ENCODE results near the gene RHBDL3.
"Not testable (repeated sequence)": the region's sequence is repeated elsewhere in the genome, so short reads cannot be mapped to it uniquely, and the experiment has no call there.

The RHBDL3 gene

GRCh38 chr17:32265192-32265923 lies at the start of gene RHBDL3:
RHBDL3 (plus strand) TSS chr17:32265832; CDS start chr17:32266190, 358 bp downstream.
- DNase-seq, result peak; percentile 22

GRCh38 chr17:32222621-32223020 lies 43.0 kb upstream of the RHBDL3 start:
- DNase-seq, result no peak

GRCh38 chr17:32223703-32224102 lies 41.9 kb upstream of the RHBDL3 start:
- DNase-seq, result no peak

GRCh38 chr17:32226886-32227285 lies 38.7 kb upstream of the RHBDL3 start:
- DNase-seq, result no peak

- no peak for DNase-seq
These were observed 37.7 kb upstream of the RHBDL3 start for GRCh38 chr17:32227910-32228309.

GRCh38 chr17:32235588-32235987 lies 30.0 kb upstream of the RHBDL3 start:
- no peak for DNase-seq

GRCh38 chr17:32239456-32239855 lies 26.2 kb upstream of the RHBDL3 start:
- no peak for DNase-seq

GRCh38 chr17:32240750-32241149 lies 24.9 kb upstream of the RHBDL3 start:
- DNase-seq, result no peak

- no peak for DNase-seq
These were observed 24.0 kb upstream of the RHBDL3 start for GRCh38 chr17:32241640-32242039.

GRCh38 chr17:32249475-32249874 lies 16.2 kb upstream of the RHBDL3 start:
- no peak for DNase-seq

GRCh38 chr17:32253117-32253611 lies 12.5 kb upstream of the RHBDL3 start:
- DNase-seq, result peak; percentile 78

GRCh38 chr17:32256012-32256700 lies 9.5 kb upstream of the RHBDL3 start:
- DNase-seq, result no peak

- DNase-seq, result no peak
These were observed 9.0 kb upstream of the RHBDL3 start for GRCh38 chr17:32256701-32257019.

GRCh38 chr17:32258383-32259140 lies 7.1 kb upstream of the RHBDL3 start:
- no peak for DNase-seq

GRCh38 chr17:32259586-32259985 lies 6.0 kb upstream of the RHBDL3 start:
- DNase-seq, result no peak

- DNase-seq, result no peak
These were observed 4.3 kb upstream of the RHBDL3 start for GRCh38 chr17:32261417-32261736.

GRCh38 chr17:32261936-32262510 lies 3.6 kb upstream of the RHBDL3 start:
- DNase-seq, result no peak

GRCh38 chr17:32263515-32263914 lies 2.1 kb upstream of the RHBDL3 start:
- not testable (repeated sequence) for DNase-seq

GRCh38 chr17:32264140-32264799 lies 1.4 kb upstream of the RHBDL3 start:
- no peak for DNase-seq

GRCh38 chr17:32264823-32265191 lies 825 bp upstream of the RHBDL3 start:
- DNase-seq, result no peak

GRCh38 chr17:32266051-32266388 lies 388 bp downstream of the RHBDL3 start:
- DNase-seq, result no peak

- no peak for DNase-seq
These were observed 1.0 kb downstream of the RHBDL3 start for GRCh38 chr17:32266389-32267301.

Data from midbrain (tissue), 1 donor.